GM12864 (cell line): Measurements from ENCODE around the gene UBE2S.

Experiments used
- DNase-seq: peaks from one replicate; pipeline ENCODE4 v3.0.0-alpha.2; 2011; ENCODE audit warnings: low read depth
- H3K4me3 ChIP-seq: 2 replicates; pipeline ENCODE4 v1.5.1; 2011; ENCODE audit warnings: mild to moderate bottlenecking, low read depth, low read length, control low read depth
- TF ChIP-seq, protein P1 (sequence below): IDR thresholded peaks from 2 replicates; pipeline ENCODE4 v1.5.1; 2011; ENCODE audit warnings: low read depth, mild to moderate bottlenecking, moderate library complexity, low read length, control low read depth, inconsistent platforms; ENCODE audit errors: missing control alignments

The UBE2S gene

DNA sequence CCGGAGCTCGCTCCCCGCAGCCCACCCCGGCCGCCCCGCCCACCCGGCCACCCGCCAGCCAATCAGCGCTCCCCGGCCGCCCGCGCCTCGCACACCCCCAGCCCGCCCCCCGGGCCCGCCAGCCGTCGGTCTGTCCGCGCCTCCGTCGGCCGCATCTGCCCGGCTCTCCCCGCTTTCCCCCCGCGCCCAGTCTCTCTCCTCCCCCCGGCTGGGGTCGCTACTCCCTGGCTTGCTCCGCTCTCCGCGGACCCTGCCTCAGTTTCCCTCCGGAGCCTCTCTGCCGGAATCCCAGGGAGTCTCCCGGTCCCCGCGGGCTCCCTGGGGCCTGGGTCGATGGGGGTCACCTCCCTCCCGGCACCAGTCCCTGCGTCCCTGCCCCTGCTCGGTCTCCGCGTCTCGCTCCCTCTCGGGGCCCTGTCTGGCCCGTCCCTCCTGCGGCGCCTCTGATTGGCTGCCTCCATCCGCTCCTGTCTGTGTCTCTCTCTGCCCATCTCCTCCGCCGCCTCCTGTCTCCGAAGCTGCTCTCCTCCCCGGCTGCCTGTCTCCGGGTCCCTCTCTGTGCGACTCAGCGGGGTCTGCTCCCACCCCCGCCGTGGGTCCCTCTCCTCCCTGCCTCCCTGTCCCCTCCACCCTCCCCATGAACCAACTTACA, 37.8 kb downstream of the UBE2S start:
- no peak for DNase-seq
- no peak overlapping the region for H3K4me3 ChIP-seq

DNA sequence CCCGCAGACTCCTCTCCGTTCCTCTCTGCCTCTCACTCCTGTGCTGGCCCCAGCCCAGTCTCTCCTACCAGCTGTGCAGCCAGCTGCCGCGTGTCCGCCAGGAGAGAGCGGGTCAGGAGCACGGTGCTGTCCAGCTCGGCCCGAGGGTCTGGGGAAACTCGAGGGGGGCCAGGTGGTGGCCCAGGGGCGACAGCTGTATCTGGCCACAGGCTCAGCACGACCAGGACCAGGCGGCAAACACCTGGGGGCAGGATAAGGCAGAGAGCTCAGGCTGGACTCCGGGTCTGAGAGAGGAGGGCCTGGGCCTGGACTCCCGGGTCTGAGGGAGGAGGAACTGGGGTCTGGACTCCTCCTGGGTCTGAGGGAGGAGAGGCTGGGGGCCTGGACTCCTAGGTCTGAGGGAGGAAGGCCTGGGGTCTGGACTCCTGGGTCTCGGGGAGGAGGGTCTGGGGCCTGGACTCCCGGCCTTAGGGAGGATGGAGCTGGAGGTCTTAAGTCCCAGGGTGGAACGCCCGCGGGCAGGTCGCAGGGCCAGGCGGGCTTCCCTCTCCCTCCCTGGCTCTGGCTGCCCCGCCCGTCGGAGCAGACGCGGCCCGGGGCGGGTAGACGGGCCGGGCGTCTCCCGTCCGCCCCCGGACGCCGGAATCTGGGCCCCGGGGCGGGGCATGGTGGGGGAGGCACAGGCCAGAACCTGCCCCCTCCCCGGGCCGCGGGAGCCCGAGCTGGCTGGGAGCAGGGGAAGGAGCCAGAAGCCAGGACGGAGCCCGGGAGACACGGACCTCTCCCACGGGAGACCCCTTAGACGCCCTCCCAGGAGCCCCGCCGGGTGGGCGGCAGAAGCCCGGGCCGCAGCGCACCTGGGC, 38.7 kb downstream of the UBE2S start:
- no peak for DNase-seq
- TF ChIP-seq, protein P1, sequence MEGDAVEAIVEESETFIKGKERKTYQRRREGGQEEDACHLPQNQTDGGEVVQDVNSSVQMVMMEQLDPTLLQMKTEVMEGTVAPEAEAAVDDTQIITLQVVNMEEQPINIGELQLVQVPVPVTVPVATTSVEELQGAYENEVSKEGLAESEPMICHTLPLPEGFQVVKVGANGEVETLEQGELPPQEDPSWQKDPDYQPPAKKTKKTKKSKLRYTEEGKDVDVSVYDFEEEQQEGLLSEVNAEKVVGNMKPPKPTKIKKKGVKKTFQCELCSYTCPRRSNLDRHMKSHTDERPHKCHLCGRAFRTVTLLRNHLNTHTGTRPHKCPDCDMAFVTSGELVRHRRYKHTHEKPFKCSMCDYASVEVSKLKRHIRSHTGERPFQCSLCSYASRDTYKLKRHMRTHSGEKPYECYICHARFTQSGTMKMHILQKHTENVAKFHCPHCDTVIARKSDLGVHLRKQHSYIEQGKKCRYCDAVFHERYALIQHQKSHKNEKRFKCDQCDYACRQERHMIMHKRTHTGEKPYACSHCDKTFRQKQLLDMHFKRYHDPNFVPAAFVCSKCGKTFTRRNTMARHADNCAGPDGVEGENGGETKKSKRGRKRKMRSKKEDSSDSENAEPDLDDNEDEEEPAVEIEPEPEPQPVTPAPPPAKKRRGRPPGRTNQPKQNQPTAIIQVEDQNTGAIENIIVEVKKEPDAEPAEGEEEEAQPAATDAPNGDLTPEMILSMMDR: no peak
- H3K4me3 ChIP-seq: no peak overlapping the region

More for the DNA sequence above, 37.8 kb downstream of the UBE2S start:
- TF ChIP-seq, protein P1: no peak

DNA sequence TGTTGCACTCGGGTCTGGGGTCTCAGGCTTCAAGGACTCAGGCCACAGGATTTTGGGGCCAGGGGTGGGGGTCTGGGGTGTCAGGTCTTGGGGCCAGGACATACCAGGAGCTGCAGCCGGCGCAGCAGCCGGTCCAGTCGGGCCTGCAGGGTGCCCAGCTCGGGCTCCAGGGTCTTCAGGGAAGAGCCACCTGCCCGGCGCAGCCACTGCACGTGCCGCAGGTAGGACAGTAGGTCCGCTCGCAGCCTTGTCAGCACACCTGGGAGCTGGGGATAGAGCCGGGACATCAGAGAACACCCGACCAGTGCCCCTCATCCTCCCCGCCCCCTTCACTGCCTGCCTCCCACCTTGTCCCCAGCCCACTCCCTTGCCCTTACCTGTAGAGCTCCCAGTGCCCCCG, 39.5 kb downstream of the UBE2S start:
- H3K4me3 ChIP-seq: no peak overlapping the region
- TF ChIP-seq, protein P1: no peak
- no peak for DNase-seq

DNA sequence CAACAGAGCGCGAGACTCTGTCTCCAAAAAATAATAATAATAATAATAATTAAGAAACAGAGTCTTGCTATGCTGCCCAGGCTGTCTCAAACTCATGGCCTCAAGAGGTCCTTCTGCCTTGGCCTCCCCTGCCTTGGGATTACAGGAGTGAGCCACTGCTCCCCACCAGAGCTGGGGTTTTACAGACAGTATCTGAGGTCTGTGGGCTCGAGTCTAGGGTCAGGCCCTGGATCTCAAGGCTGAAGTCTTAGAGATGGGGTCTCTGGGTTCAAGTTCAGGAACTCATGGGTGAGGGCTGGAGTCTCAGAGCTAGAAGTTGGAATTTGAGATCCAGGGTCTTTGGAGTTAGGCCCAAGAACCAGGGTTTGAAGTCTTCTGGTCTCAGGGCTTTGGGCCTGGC, 40.8 kb downstream of the UBE2S start:
- H3K4me3 ChIP-seq: no peak overlapping the region
- no peak for DNase-seq
- TF ChIP-seq, protein P1: no peak

DNA sequence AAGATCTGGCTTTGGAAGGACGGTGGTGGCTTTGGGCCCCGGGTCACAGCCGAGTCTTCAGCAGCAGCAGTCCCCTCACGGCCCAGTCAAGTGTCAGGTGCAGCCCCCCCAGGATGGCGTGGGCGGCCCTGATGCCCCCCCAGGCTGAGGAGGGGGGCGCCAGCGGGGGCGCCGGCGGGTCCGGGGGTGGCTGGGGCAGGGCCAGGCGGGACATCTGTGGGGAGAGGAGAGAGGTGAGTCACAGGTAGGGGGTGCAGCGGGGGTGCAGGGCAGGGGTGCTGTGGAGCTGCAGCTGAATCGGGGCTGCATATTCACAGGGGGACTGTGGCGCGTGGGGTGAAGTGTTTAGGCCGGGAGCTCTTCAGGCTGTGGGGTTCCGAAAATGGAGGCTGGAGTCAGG, 41.6 kb downstream of the UBE2S start:
- no peak for DNase-seq
- H3K4me3 ChIP-seq: no peak overlapping the region
- TF ChIP-seq, protein P1: no peak

DNA sequence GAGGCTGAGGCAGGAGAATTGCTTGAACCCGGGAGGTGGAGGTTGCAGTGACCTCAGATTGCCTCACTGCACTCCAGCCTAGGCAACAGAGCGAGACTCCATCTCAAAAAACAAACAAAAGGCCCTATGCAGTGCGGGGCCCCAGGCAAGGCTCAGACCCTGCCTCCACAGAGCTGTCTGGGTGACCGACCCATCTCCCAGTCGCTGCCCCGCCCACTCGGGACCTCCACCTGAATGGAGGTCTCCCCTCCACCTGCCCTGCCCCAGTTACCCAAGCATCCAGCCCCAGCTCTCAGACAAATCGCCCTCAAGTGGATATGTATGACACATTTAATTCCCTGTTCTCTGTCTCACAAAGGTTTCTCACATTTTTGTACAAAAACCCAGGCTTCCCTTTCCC, 42.3 kb downstream of the UBE2S start:
- TF ChIP-seq, protein P1: no peak
- H3K4me3 ChIP-seq: no peak overlapping the region

More for the DNA sequence above, 42.3 kb downstream of the UBE2S start:
- no peak for DNase-seq
